ENCODE results near the gene ZNF625.

The ZNF625 gene

DNA sequence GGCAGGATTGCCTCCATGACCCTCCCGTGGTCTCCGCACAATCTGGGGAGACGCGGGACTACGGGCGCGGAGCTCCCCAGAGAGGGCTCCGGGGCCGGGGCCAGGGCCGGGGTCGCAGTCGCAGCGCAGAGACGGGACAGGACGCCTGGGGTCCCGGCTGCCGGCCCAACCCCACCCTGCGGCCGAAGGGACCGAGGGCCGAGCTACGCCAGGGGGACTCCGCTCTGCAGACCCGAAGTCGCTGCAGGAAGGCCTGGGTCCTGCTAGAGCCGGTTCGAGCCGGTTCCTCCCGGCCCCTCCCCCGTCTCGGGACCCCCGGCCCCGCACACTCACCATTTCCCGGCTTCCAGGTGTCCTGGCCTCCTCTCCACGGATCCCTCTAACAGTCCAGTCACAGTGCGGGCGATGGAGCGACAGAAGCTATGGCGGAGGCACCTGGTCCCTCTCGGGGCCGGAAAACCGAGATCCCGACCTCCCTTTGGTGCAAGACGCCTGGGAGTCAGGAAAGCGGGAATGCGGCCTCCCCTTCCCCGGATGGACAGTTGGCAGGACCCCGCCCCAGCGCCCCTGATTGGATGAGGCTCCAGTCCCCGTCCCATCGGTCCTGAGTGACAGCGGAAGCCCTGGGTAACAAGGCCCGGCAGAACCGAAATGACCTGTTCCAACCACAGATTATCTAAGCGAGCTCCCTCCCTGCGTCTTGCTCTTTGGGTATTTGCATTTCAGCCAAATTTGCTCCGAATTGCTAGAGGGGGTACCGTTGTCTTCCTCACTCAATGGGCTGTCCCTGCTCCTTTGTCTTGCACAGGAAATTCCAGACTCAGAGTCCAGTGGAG is at the start of gene ZNF625:
Gene ZNF625 (minus strand): TSS at position 512 of the 836 bp plus-strand sequence. CDS start 176 bp downstream, at position 336.
- DNase-seq = peak; percentile 91

DNA sequence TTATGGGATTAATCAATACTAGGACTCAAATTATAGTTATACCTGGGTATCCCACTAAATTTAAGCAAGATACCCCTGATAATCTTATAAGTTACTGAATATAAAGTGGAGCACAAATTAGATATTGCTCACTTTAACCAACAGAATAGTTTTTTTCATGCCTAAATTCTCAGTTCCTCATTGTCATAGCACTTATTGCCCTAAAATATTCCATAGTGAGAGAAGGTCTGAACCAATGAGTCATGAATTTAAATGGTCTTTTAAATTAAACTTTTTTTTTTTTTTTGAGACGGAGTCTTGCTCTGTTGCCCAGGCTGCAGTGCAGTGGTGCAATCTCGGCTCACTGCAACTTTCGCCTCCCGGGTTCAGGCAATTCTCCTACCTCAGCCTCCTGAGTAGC is 48.8 kb upstream of the ZNF625 start:
- no peak for DNase-seq

DNA sequence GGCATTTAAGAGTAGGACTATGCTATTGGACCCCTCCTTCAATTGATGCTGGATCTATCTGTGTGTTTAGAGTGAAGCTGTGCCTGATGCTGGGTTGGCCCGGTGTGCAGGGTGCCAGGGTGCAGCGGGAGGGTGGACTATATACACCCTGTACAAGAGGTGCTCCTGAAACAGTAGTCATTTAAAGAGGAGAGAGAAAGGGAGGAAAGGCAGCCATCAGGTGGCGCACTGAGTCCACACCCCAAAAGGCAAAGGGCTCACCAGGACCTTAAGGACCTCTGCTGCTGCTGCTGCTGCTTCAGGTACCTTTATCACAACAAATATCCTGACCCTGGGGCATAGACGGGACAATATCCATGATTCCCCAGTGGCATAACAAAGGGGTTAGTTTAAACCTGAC is 45.7 kb upstream of the ZNF625 start:
- no peak for DNase-seq

DNA sequence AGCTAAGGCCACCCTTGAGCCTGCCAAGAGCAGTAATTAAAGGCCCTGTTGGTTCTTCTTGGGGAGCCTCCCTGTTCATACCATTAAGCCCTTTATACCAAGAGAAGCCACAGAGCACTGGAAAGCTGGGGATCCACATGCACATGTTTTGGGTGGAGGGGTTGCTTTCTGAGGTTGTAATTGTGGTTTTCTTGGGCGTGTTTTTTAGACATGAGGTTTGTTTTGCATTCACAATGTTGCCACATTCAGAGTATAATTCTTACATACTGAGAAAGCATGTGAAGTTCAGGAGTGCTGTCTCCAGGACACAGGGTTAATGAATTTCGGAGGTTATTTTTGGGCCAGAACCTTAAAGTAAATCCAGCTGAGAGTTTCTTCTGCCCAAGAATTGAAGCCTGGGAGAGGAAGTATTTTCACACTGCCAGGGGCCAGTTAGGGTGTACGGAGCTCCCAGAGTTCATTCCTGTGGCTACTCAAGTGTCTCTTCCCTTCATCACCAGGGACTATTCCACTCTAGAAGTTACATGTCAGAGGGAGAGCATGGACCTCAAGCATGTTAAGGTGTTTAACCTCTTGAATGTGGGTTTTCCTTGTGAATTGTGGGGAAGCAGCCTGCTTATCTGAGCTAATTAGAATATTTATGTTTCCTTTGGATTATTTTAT is 43.4 kb upstream of the ZNF625 start:
- DNase-seq = no peak

DNA sequence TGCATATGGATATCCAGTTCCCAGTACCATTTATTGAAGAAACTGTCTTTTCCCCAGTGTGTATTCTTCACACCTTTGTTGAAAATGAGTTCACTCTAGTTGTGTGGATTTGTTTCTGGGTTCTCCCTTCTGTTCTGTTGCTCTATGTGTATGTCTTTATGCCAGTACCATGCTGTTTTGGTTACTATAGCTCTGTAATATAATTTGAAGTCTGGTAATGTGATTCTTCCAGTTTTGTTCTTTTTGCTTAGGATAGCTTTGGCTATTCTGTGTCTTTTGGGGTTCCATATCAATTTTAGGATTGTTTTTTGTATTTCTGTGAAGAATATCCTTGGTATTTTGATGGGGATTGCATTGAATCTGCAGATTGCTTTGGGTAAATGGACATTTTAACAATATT is 41.6 kb upstream of the ZNF625 start:
- no peak for DNase-seq

DNA sequence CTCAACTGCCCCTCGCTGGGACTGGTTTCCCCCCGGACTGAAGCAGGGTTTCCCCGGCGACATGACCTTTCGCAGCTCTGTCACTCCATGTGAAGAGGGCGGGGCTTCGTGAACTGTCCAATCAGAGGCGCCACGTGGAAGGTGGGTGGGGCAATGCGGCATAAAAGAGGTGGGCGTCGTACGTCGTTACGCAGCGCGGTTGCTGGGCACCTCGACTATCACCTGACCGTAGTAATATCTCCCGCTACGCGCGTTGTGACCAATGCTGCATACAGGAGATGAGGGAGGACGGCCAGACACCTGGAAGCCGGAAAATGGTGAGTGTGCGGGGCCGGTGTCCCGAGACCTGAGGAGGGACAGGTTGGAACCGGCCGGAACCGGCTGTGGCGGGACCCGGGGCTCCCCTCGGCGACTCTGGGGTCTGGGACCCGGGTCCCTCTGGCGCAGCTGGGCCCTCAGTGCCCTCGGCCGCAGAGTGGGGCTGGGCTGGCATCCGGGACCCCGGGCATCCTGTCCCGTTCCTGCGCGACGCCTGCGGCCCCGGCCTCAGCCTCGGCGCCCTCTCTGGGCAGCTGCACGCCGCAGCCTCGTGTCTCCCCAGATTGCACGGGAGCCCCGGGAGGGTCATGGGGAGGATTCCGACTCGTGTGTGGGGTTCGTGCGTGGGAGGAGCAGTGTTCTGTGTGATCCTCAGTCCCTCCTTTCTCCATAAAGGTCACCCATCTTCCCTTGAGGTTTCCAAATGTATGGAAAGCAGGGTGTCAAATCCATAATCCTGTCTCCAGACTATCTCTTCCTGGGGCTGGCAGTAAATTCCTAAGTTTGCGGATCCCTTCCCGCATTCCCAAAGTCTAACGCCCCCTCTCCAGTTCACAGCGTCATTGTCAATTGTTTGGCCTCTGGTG is 38.5 kb upstream of the ZNF625 start:
- DNase-seq = peak; percentile 92

DNA sequence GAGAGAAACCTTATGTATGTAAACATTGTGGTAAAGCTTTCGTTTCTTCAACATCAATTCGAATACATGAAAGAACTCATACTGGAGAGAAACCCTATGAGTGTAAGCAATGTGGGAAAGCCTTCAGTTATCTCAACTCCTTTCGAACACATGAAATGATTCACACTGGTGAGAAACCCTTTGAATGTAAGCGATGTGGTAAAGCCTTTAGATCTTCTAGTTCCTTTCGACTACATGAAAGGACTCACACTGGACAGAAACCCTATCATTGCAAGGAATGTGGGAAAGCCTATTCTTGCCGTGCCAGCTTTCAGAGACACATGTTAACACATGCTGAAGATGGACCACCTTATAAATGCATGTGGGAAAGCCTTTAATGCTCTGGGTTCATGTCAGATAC is 31.1 kb upstream of the ZNF625 start:
- DNase-seq = no peak

DNA sequence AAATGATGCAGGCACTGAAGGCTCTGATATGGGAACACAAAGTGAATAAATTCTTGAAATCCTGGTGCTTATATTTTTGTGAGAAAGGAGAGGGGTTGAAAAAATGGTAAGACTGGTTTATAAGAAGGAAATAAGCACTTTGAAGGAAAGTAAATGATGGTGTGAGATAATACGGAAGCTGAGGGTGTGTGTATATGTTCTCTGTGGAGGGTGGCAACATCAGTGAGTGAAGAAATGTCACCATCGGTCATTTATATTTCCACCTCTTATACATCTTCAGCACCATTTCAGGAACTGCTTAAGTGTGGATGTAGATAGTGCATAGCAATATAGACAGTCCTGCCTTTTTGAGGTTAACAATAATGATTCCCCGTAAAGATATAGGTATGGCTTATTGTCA is 23.8 kb upstream of the ZNF625 start:
- DNase-seq = no peak

DNA sequence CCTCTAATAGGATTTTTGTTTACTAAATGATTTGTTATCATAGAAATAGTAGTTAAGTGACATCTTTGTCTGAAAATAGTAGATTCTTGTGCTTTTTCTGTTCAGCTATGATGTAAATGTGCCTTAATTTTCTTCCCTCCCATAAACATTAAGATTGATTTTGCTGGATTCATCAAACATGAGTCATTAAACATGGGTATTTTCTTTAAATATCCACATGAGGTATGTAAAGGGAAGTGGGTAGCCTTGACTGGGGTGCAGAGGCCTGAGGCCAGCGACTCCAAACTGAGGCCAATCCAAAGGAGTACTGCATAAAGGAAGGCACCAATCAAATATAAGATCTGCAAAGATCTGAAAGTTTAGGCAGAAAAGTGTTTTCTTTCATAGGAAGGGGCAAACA is 10.1 kb upstream of the ZNF625 start:
- DNase-seq = no peak

DNA sequence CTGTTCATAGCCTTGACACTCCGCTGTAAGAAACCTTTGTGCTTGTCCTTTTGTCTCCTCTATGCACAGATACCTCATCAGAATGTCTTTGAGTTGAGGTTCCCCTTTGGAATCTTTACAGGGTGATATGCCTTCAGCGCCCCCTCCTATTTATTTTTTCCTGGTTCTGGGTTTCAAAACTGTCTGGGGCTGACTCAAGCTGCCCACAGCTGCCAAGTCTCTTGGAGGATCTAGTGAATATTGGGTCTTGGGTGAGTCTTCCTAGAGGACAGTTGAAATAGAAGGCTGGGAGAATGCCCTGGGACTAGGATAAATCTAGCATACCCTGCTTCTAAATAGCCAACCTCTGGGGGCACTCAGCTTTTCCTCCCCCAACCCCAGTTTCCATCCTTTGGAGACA is 7.3 kb upstream of the ZNF625 start:
- no peak for DNase-seq

DNA sequence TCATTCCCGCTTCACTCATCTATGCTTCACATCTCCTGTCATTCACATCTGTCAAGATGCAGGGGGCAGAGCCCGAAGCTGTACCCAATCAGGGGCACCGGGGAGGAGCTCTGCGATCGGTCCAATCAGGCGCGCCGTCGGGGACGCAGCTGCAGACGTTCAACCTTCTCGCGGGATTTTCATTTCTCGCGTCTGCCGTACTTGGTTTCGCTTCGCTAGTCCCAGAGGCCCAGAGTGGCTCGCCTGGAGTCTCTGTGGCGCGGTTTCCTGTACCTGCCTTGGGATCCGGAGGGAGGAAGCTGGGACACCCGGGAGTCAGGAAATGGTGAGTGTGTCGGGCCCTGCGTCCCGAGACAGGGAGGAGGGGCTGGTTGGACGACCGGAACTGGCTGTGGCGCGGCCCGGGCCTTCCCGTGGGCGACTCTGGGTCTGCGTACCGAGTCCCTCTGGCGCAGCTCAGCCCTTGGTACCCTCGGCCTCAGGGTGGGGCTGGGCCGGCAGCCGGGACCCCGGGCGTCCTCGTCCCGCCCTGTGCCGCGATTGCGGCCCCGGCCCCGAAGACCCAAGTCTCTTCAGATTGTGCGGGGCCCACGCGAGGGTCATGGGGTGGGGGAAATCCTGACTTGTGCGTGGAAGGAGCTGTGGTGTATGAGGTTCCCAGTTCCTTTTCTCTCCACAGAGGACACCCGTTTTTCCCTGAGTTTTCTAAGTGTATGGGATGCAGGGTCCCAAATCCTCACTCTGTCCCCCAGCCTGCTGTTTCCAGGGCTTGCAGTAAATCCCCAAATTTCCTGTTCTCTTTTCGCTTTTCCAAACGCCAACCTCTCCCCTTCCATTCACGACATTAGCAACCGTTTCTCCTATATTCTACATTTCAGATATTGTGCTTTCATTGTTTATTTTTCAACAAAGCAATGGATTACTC is 6.6 kb upstream of the ZNF625 start, which contains the start of gene ZNF136:
Gene ZNF136 (plus strand): TSS at position 215 of the 925 bp plus-strand sequence. CDS start 108 bp downstream, at position 323.
- peak; percentile 95 for DNase-seq

DNA sequence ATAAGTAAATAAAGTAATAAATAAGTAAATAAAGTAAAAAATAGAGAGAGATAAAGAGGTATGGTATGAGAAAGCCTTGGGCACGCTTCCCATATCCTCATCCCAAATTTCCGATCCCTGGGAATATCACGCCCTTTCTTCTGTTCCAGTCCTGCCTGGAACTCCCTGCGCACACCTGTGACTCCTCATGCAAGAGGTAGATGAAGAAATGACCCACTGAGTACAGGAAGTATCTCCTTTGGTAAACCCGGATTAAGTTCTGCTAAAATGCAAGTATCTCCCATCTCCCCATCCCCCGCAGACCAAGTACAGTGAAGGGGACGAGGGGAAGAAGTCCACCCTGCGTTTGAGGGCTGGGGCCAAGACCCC is 6.0 kb upstream of the ZNF625 start:
- DNase-seq = no peak

DNA sequence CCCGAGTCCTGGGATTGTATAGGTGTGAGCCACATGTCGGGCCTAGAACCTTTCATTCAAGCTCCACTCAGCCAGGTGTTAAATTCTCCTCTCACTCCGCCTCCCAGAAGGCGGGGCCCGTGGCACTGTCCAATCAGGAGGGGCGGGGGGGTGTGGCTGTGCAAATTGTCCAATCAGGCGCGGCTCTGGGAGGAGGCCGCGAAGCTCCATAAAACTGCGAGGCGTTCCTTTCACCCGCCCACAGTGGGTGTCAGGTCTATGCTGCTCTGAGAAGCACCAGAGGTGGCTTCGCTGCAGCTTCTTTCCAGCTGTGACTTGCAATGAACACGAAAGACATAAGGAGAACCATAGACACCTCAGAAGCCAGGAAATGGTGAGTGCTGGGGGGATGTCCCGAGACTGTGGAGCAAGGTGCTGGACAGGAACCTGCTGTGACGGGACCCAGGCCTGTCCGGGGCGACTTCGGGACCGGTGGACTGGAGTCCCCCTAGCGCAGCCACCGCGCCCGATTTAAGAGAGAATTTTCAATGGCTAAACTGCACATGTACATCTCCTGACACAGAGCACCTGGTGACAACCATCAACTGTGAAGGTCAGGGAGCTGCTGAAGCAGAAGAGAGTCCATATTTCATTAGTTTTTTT is 3.4 kb upstream of the ZNF625 start:
- DNase-seq = no peak

DNA sequence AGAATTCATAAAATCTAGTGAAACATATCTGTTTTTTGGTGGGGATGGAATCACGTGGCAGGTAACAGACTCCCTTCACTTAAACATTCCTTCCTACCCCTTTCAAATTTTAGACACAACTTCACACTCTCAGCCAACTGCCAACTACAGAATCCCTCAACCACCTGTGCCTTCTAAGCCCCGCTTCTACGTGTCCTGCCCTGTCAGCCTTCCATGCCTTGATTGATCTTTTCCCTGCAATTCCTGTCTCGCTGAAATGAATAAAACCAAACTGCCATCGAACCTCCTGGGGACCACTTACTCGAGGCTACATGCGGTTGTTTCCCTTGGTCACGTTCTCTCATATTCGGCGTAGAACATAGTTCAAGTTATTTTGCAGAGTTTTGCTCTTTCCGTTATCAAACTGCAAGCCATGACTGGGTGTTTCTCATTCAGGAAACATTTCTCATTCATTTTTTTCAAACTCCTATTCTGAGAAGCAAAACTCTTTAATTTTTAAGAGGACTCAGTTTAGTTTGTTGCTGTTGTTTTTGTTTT is 1.1 kb downstream of the ZNF625 start:
- no peak for DNase-seq

DNA sequence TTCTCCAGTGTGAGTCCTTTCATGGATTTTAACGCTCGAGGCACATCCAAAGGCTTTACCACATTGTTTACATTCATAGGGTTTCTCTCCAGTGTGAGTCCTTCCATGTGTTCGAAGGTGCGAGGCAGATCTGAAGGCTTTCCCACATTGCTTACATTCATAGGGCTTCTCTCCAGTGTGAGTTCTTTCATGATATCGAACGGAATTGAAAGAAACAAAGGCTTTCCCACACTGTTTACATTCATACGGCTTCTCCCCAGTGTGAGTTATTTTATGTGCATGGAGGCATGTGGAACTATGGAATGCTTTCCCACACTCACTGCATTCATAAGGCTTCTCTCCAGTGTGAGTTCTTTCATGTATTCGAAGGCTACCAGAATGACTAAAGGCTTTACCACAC is 11.2 kb downstream of the ZNF625 start:
- no peak for DNase-seq

DNA sequence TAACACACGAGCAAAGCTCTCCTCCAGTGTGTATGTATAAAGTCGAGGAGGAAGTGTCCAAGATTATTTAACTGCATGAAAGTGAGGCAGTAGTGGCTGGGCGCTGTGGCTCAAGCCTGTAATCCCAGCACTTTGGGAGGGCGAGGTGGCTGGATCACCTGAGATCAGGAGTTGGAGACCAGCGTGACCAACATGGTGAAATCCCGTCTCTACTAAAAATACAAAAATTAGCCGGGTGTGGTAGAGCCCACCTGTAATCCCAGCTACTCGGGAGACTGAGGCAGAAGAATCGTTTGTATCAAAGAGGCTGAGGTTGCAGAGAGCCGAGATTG is 15.2 kb downstream of the ZNF625 start:
- no peak for DNase-seq

DNA sequence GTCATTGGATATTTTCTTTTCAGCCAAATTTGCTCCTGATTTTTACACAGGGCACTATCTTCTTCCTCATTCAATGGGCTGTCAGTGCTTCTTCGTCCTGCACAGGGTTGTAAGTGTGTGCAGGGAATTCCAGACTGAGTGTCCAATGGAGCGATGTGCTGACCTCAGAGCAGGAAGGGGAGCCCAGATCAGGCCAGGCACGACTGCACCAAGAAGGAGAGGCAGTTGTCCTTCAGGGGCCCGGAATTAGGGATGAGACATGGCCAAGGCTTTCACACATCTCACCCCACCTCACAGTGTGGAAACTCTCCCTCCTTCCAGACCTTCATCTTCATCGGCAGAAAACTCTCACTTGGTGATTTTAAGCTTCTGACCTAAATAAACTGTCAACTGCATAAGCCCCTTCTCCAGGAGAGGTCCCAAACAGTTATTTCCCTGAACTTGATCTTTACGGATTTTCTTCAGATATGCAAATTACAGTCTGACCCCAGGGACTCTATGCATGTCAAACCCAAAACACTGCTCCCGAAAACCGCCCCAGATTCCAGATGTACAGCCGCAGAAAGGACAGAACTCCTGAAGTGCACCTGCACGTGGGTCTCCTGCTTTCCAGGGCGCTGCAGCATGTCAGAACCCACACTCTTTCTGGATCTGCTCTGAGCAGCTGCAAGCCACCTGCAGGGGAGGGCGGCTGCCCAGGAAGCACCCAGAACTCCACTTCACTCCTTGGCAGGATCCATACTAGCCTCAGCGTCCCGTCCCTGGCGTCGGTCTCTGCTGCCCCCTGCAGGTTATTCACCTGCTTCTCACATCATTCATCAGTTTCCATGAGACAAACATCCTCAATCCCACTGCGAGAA is 15.8 kb downstream of the ZNF625 start:
- peak; percentile 93 for DNase-seq

DNA sequence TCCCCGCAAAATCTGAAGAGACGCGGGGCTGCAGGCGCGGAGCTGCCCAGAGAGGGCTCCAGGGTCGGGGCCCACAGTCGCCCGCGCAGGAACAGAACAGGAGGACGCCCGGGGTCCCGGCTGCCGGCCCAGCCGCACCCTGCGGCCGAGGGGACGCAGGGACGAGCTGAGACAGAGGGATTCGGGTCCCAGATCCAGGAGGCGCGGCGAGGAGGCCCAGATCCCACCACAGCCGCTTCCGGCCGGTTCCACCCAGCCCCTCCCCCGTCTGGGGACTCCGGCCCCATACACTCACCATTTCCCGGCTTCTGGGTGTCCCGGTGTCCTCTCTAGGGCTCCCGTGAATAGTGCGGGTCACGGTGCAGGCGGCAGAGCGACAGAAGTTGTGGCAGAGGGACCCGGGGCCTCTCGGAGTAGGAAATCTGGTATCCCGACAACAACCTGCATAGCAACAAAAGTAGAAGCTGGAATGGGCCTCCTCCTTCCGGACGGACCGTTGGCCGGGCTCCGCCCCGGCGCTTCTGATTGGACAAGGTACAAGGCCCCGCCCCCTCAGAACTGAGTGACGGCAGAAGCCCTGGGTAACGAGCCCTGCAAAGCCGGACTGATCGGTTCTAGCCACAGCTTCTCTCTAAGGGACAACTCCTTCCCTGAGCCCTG is 16.5 kb downstream of the ZNF625 start, which contains the start of gene ZNF20:
Gene ZNF20 (minus strand): TSS at position 466 of the 660 bp plus-strand sequence. CDS start 168 bp downstream, at position 298.
- peak; percentile 96 for DNase-seq

DNA sequence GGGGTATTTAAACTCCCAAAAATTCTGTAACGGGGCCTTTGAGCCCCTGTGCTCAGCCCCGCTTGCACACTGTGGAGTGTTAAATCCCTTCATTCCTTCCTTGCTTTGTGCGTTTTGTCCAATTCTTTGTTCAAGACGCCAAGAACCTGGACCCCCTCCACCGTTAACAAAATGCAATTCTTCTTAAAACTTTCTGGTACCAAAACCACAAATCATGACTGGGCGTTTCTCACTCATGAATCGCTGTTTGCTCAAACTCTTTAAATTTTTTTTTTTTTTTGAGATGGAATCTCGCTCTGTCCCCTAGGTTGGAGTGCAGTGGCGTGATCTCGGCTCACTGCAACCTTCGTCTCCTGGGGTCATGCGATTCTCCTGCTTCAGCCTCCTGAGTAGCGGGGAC is 17.3 kb downstream of the ZNF625 start:
- DNase-seq = no peak
